GM19395 (cell line): Measurements from ENCODE around the gene CD27.
"Not testable (repeated sequence)": the region's sequence is repeated elsewhere in the genome, so short reads cannot be mapped to it uniquely, and the experiment has no call there.

ENCODE experiments used
- ATAC-seq: cut with Tn5 transposase; IDR thresholded peaks from one replicate; pipeline ENCODE4 v1.9.1; 2021; ENCODE audit warnings: mild to moderate bottlenecking, moderate library complexity; ENCODE audit not compliant: unreplicated experiment

Gene CD27

GRCh38 chr12:6444704-6445688 is at the start of gene CD27:
TSS of gene CD27 (plus strand) at chr12:6444955. CDS start at chr12:6445096, 141 bp downstream.
- no peak for ATAC-seq

- ATAC-seq, result no peak
Measured at GRCh38 chr12:6396031-6396430, 48.7 kb upstream of the CD27 start.

GRCh38 chr12:6399884-6400644 is 44.7 kb upstream of the CD27 start:
- no peak for ATAC-seq

GRCh38 chr12:6404390-6404789 is 40.4 kb upstream of the CD27 start:
- ATAC-seq, result no peak

GRCh38 chr12:6405963-6406362 is 38.8 kb upstream of the CD27 start:
- ATAC-seq, result no peak

GRCh38 chr12:6407236-6407954 is 37.4 kb upstream of the CD27 start:
- no peak for ATAC-seq

- ATAC-seq, result no peak
Measured at GRCh38 chr12:6416596-6416995, 28.2 kb upstream of the CD27 start.

GRCh38 chr12:6418796-6419195 is 26.0 kb upstream of the CD27 start:
- no peak for ATAC-seq

- ATAC-seq, result no peak
Measured at GRCh38 chr12:6420364-6420763, 24.4 kb upstream of the CD27 start.

GRCh38 chr12:6423267-6424007 is 21.3 kb upstream of the CD27 start:
- peak; percentile 57 for ATAC-seq

GRCh38 chr12:6424008-6424347 is 20.8 kb upstream of the CD27 start:
- no peak for ATAC-seq

- ATAC-seq, result no peak
Measured at GRCh38 chr12:6424866-6425265, 19.9 kb upstream of the CD27 start.

GRCh38 chr12:6425590-6426531 is 18.9 kb upstream of the CD27 start:
- ATAC-seq, result no peak

GRCh38 chr12:6426882-6427671 is 17.7 kb upstream of the CD27 start:
- ATAC-seq, result peak; percentile 67

- not testable (repeated sequence) for ATAC-seq
Measured at GRCh38 chr12:6427796-6428195, 17.0 kb upstream of the CD27 start.

GRCh38 chr12:6428326-6428725 is 16.4 kb upstream of the CD27 start:
- no peak for ATAC-seq

GRCh38 chr12:6430124-6430989 is 14.4 kb upstream of the CD27 start:
- no peak for ATAC-seq

- ATAC-seq, result no peak
Measured at GRCh38 chr12:6432991-6433390, 11.8 kb upstream of the CD27 start.
